ENCODE measurements around the gene LSM12. TPM values are rescaled to one million over a fixed set of nuclear protein-coding genes. Genes with fewer than 3 reads are reported as not detected.

The LSM12 gene
- total RNA-seq, 2 experiments from 2014 or later, result 79.8 to 83.9 TPM

GRCh38 chr17:44093231-44093900 lies 26.9 kb upstream of the LSM12 start:
- Mint-ChIP-seq H3K4me1 (ENCODE audit: low read depth) (peaks cover 10% of the 10 kb centered on the region), H3K36me3 (ENCODE audit: low read depth) (no peaks in the 10 kb centered on the region), H3K27ac (no peak overlapping the region), H3K9me3 (no peaks in the 10 kb centered on the region), H3K4me3 (no peak overlapping the region), H3K27me3 (ENCODE audit: low read depth) (no peaks in the 10 kb centered on the region)
- DNase-seq, result no peak
- CTCF ChIA-PET, result interaction anchor here (2.5 kb wide), 1 partner anchor 9 kb away, joined by 10 read pairs; no protein-coding TSS in a partner anchor
- intact Hi-C loops (cut with micrococcal nuclease), result no loop called here

- DNase-seq, result no peak
- Mint-ChIP-seq H3K27ac (no peak overlapping the region), H3K9me3 (no peaks in the 10 kb centered on the region), H3K36me3 (ENCODE audit: low read depth) (no peaks in the 10 kb centered on the region), H3K4me1 (ENCODE audit: low read depth) (peaks cover 18% of the 10 kb centered on the region), H3K4me3 (no peak overlapping the region), H3K27me3 (ENCODE audit: low read depth) (no peaks in the 10 kb centered on the region)
- CTCF ChIA-PET, result no interaction called here
- intact Hi-C loops (cut with micrococcal nuclease), result no loop called here
Observed at GRCh38 chr17:44092051-44092450, 25.6 kb upstream of the LSM12 start.

- Mint-ChIP-seq H3K27me3 (ENCODE audit: low read depth) (no peaks in the 10 kb centered on the region), H3K27ac (no peak overlapping the region), H3K4me1 (ENCODE audit: low read depth) (peaks cover 24% of the 10 kb centered on the region), H3K9me3 (no peaks in the 10 kb centered on the region), H3K4me3 (no peak overlapping the region), H3K36me3 (ENCODE audit: low read depth) (peaks cover 1% of the 10 kb centered on the region)
- no peak for DNase-seq
- CTCF ChIA-PET, result no interaction called here
- intact Hi-C loops (cut with micrococcal nuclease), result no loop called here
Observed at GRCh38 chr17:44091200-44091997, 24.9 kb upstream of the LSM12 start.

- H3K27me3 Mint-ChIP-seq (ENCODE audit: low read depth), result no peaks in the 10 kb centered on the region
- intact Hi-C loops (cut with micrococcal nuclease), result no loop called here
- H3K4me3 Mint-ChIP-seq, result no peak overlapping the region
- no peak overlapping the region for H3K27ac Mint-ChIP-seq
- no peaks in the 10 kb centered on the region for H3K9me3 Mint-ChIP-seq
- CTCF ChIA-PET, result interaction anchor here (0.5 to 1.2 kb wide), 4 partner anchors 11 to 145 kb away, joined by 3 to 7 read pairs (median 4); no protein-coding TSS in a partner anchor
- H3K4me1 Mint-ChIP-seq (ENCODE audit: low read depth), result peaks cover 16% of the 10 kb centered on the region
- DNase-seq, result no peak
- peaks cover 1% of the 10 kb centered on the region for H3K36me3 Mint-ChIP-seq (ENCODE audit: low read depth)
Observed at GRCh38 chr17:44088254-44088653, 21.8 kb upstream of the LSM12 start.

GRCh38 chr17:44087319-44087718 lies 20.8 kb upstream of the LSM12 start:
- H3K9me3 Mint-ChIP-seq, result no peaks in the 10 kb centered on the region
- H3K27ac Mint-ChIP-seq, result peak overlapping the region; percentile 75
- DNase-seq, result no peak
- no peaks in the 10 kb centered on the region for H3K27me3 Mint-ChIP-seq (ENCODE audit: low read depth)
- intact Hi-C loops (cut with micrococcal nuclease), result no loop called here
- peaks cover 16% of the 10 kb centered on the region for H3K4me1 Mint-ChIP-seq (ENCODE audit: low read depth)
- no peak overlapping the region for H3K4me3 Mint-ChIP-seq
- H3K36me3 Mint-ChIP-seq (ENCODE audit: low read depth), result peaks cover 4% of the 10 kb centered on the region
- CTCF ChIA-PET, result interaction anchor here (0.7 kb wide), 1 partner anchor 59 kb away, joined by 3 read pairs; no protein-coding TSS in a partner anchor

GRCh38 chr17:44086364-44087311 lies 20.2 kb upstream of the LSM12 start:
- Mint-ChIP-seq H3K27ac (peak overlapping the region; percentile 75), H3K36me3 (ENCODE audit: low read depth) (peaks cover 4% of the 10 kb centered on the region), H3K4me3 (no peak overlapping the region), H3K4me1 (ENCODE audit: low read depth) (peaks cover 16% of the 10 kb centered on the region), H3K9me3 (no peaks in the 10 kb centered on the region), H3K27me3 (ENCODE audit: low read depth) (no peaks in the 10 kb centered on the region)
- CTCF ChIA-PET, result interaction anchor here (0.7 kb wide), 1 partner anchor 60 kb away, joined by 3 read pairs; no protein-coding TSS in a partner anchor
- intact Hi-C loops (cut with micrococcal nuclease), result no loop called here
- peak; percentile 67 for DNase-seq

GRCh38 chr17:44085908-44086307 lies 19.4 kb upstream of the LSM12 start:
- CTCF ChIA-PET, result interaction anchor here (2.2 kb wide), 1 partner anchor 8 kb away, joined by 10 read pairs; no protein-coding TSS in a partner anchor
- no peak overlapping the region for H3K27ac Mint-ChIP-seq
- peaks cover 16% of the 10 kb centered on the region for H3K4me1 Mint-ChIP-seq (ENCODE audit: low read depth)
- no peaks in the 10 kb centered on the region for H3K27me3 Mint-ChIP-seq (ENCODE audit: low read depth)
- no peak for DNase-seq
- H3K9me3 Mint-ChIP-seq, result no peaks in the 10 kb centered on the region
- intact Hi-C loops (cut with micrococcal nuclease), result no loop called here
- peaks cover 4% of the 10 kb centered on the region for H3K36me3 Mint-ChIP-seq (ENCODE audit: low read depth)
- no peak overlapping the region for H3K4me3 Mint-ChIP-seq

- no peak overlapping the region for H3K27ac Mint-ChIP-seq
- no peak for DNase-seq
- H3K36me3 Mint-ChIP-seq (ENCODE audit: low read depth), result peaks cover 4% of the 10 kb centered on the region
- no peaks in the 10 kb centered on the region for H3K9me3 Mint-ChIP-seq
- intact Hi-C loops (cut with micrococcal nuclease), result loop anchor here (1.0 kb wide), 1 partner anchor 141 kb away; no protein-coding TSS in a partner anchor
- no peaks in the 10 kb centered on the region for H3K27me3 Mint-ChIP-seq (ENCODE audit: low read depth)
- H3K4me3 Mint-ChIP-seq, result no peak overlapping the region
- CTCF ChIA-PET, result interaction anchor here (0.6 to 2.2 kb wide), 4 partner anchors 9 to 270 kb away, joined by 3 to 10 read pairs (median 4); partner anchors contain the start of gene HDAC5
- peaks cover 16% of the 10 kb centered on the region for H3K4me1 Mint-ChIP-seq (ENCODE audit: low read depth)
Observed at GRCh38 chr17:44084921-44085320, 18.4 kb upstream of the LSM12 start.

- H3K4me1 Mint-ChIP-seq (ENCODE audit: low read depth), result peaks cover 16% of the 10 kb centered on the region
- CTCF ChIA-PET, result interaction anchor here (0.5 to 2.2 kb wide), 15 partner anchors 10 to 397 kb away, joined by 3 to 10 read pairs (median 4); partner anchors contain the start of gene HDAC5
- H3K9me3 Mint-ChIP-seq, result no peaks in the 10 kb centered on the region
- intact Hi-C loops (cut with micrococcal nuclease), result loop anchor here (1.0 kb wide), 1 partner anchor 140 kb away; no protein-coding TSS in a partner anchor
- no peak overlapping the region for H3K27ac Mint-ChIP-seq
- peaks cover 4% of the 10 kb centered on the region for H3K36me3 Mint-ChIP-seq (ENCODE audit: low read depth)
- H3K27me3 Mint-ChIP-seq (ENCODE audit: low read depth), result no peaks in the 10 kb centered on the region
- no peak overlapping the region for H3K4me3 Mint-ChIP-seq
- DNase-seq, result peak; percentile 63
Observed at GRCh38 chr17:44084131-44084538, 17.7 kb upstream of the LSM12 start.

- Mint-ChIP-seq H3K36me3 (ENCODE audit: low read depth) (peaks cover 7% of the 10 kb centered on the region), H3K9me3 (no peaks in the 10 kb centered on the region), H3K4me3 (no peak overlapping the region), H3K4me1 (ENCODE audit: low read depth) (peaks cover 16% of the 10 kb centered on the region), H3K27ac (no peak overlapping the region), H3K27me3 (ENCODE audit: low read depth) (no peaks in the 10 kb centered on the region)
- CTCF ChIA-PET, result interaction anchor here (0.5 to 2.2 kb wide), 14 partner anchors 9 to 647 kb away, joined by 3 to 10 read pairs (median 4); no protein-coding TSS in a partner anchor
- DNase-seq, result no peak
- intact Hi-C loops (cut with micrococcal nuclease), result no loop called here
Observed at GRCh38 chr17:44083250-44083849, 16.9 kb upstream of the LSM12 start.

GRCh38 chr17:44082256-44082927 lies 15.9 kb upstream of the LSM12 start:
- intact Hi-C loops (cut with micrococcal nuclease), result no loop called here
- no peak for DNase-seq
- Mint-ChIP-seq H3K36me3 (ENCODE audit: low read depth) (peaks cover 11% of the 10 kb centered on the region), H3K9me3 (no peaks in the 10 kb centered on the region), H3K27ac (peak overlapping the region; percentile 13), H3K4me3 (no peak overlapping the region), H3K4me1 (ENCODE audit: low read depth) (peaks cover 12% of the 10 kb centered on the region), H3K27me3 (ENCODE audit: low read depth) (no peaks in the 10 kb centered on the region)
- CTCF ChIA-PET, result interaction anchor here (1.3 to 1.5 kb wide), 2 partner anchors 24 to 40 kb away, joined by 3 to 4 read pairs; no protein-coding TSS in a partner anchor

Measured in activated naive CD4-positive, alpha-beta T cell treated with anti-CD3 and anti-CD28 coated beads for 36 hours (primary cell).